SK-N-SH (cell line): ENCODE results near the gene PAMR1. TPM values are rescaled to one million over a fixed set of nuclear protein-coding genes. Genes with fewer than 3 reads are reported as not detected.

Experiments used
- CTCF ChIA-PET: fragments of 300-600, 350-600 bp; formaldehyde crosslinking; extraction: SDS; loops from one replicate; lab custom pipeline; 2021; lab: Yijun Ruan, JAX
- POLR2A ChIA-PET: fragments of 350-600 bp; sonication (Branson Sonifier 250); formaldehyde crosslinking; extraction: SDS; loops from one replicate; lab custom pipeline; 2020; ENCODE audit warnings: antibody characterized with exemption, inconsistent platforms; lab: Yijun Ruan, JAX
- DNase-seq: peaks from one replicate; pipeline ENCODE4 v3.0.0; 2012
- H2AFZ ChIP-seq: fragments of 200-600 bp; sonication (generic); 2 replicates; pipeline ENCODE4 v1.8.1; 2016; ENCODE audit warnings: antibody characterized with exemption, mild to moderate bottlenecking, low read depth
- H3F3A ChIP-seq: fragments of 200-600 bp; sonication (generic); replicated peaks from 2 replicates; pipeline ENCODE3; 2016; ENCODE audit warnings: antibody characterized with exemption, mild to moderate bottlenecking; ENCODE audit not compliant: insufficient read depth
- H3K27ac ChIP-seq, 2 experiments: fragments of 200-500 bp in 1 of 2; fragments of 200-600 bp in 1 of 2; sonication (Bioruptor generic) in 1 of 2; sonication (generic), shearing (Covaris generic) in 1 of 2; 2 replicates each; pipeline versions ENCODE4 v1.5.1 to v1.6.1; 2014 to 2016; ENCODE audit warnings: low read depth in 2 of 2, inconsistent platforms in 1 of 2, low read length in 1 of 2, mild to moderate bottlenecking in 1 of 2, mixed read lengths in 1 of 2
- H3K27me3 ChIP-seq: fragments of 200-600 bp; sonication (generic), shearing (Covaris generic); 2 replicates; pipeline ENCODE4 v1.6.1; 2016; ENCODE audit warnings: mixed run types; ENCODE audit not compliant: insufficient read depth
- H3K36me3 ChIP-seq, 2 experiments: fragments of 200-500 bp in 1 of 2; fragments of 200-600 bp in 1 of 2; sonication (Bioruptor generic) in 1 of 2; sonication (generic) in 1 of 2; replicated peaks in 1 of 2; 2 replicates each; pipeline versions ENCODE3 to v1.5.1; 2014 to 2016; ENCODE audit warnings: low read length in 1 of 2, mild to moderate bottlenecking in 1 of 2; ENCODE audit not compliant: insufficient read depth in 2 of 2, control insufficient read depth in 1 of 2
- H3K4me1 ChIP-seq, 2 experiments: fragments of 200-500 bp in 1 of 2; fragments of 200-600 bp in 1 of 2; sonication (Bioruptor generic) in 1 of 2; sonication (generic), shearing (Covaris generic) in 1 of 2; 2 replicates each; pipeline versions ENCODE4 v1.5.1 to v1.6.1; 2014 to 2016; ENCODE audit warnings: low read depth in 1 of 2, low read length in 1 of 2, mixed run types in 1 of 2; ENCODE audit not compliant: insufficient read depth in 2 of 2, control insufficient read depth in 1 of 2
- H3K4me2 ChIP-seq: fragments of 200-600 bp; sonication (generic), shearing (Covaris generic); 2 replicates; pipeline ENCODE4 v1.6.1; 2017; ENCODE audit warnings: mixed run types
- H3K4me3 ChIP-seq, 2 experiments: fragments of 200-500 bp in 1 of 2; fragments of 200-600 bp in 1 of 2; sonication (Bioruptor generic) in 1 of 2; sonication (generic), shearing (Covaris generic) in 1 of 2; 2 replicates each; pipeline versions ENCODE4 v1.5.1 to v1.8.1; 2014 to 2016; ENCODE audit warnings: low read depth in 2 of 2, inconsistent platforms in 1 of 2, low read length in 1 of 2, mild to moderate bottlenecking in 1 of 2, mixed read lengths in 1 of 2, moderate library complexity in 1 of 2
- H3K79me2 ChIP-seq: fragments of 200-600 bp; sonication (generic); 2 replicates; pipeline ENCODE4 v1.8.1; 2017; ENCODE audit warnings: mild to moderate bottlenecking; ENCODE audit not compliant: insufficient read depth
- H3K9ac ChIP-seq: fragments of 200-600 bp; sonication (generic); 2 replicates; pipeline ENCODE4 v1.6.1; 2017; ENCODE audit warnings: mixed run types
- H3K9me2 ChIP-seq: fragments of 200-600 bp; sonication (generic); 2 replicates; pipeline ENCODE4 v1.6.1; 2017; ENCODE audit warnings: mixed run types
- H3K9me3 ChIP-seq: fragments of 200-600 bp; sonication (generic); 2 replicates; pipeline ENCODE4 v1.6.1; 2017; ENCODE audit warnings: mixed run types, mild to moderate bottlenecking, moderate library complexity
- H4K20me1 ChIP-seq: fragments of 200-600 bp; sonication (generic); 2 replicates; pipeline ENCODE4 v1.6.1; 2017; ENCODE audit warnings: mild to moderate bottlenecking, mixed run types; ENCODE audit not compliant: insufficient read depth
- EZH2phosphoT487 ChIP-seq: fragments of 200-600 bp; sonication (generic); IDR thresholded peaks from 2 replicates; pipeline ENCODE4 v1.6.1; 2017; ENCODE audit warnings: low read depth, mixed run types, mild to moderate bottlenecking, antibody characterized with exemption, moderate library complexity, borderline replicate concordance
- FOSL2 ChIP-seq: IDR thresholded peaks from 2 replicates; pipeline ENCODE4 v1.4.0; 2012; ENCODE audit warnings: low read depth, mild to moderate bottlenecking, moderate library complexity, borderline replicate concordance
- FOXJ3 ChIP-seq: sonication (generic); formaldehyde crosslinking; IDR thresholded peaks from 2 replicates; pipeline ENCODE4 v1.5.1; 2020; ENCODE audit warnings: mild to moderate bottlenecking, missing genetic modification reagents
- FOXM1 ChIP-seq: IDR thresholded peaks from 2 replicates; pipeline ENCODE4 v1.4.0; 2012; ENCODE audit warnings: low read depth, mild to moderate bottlenecking
- GATA2 ChIP-seq: sonication (generic); formaldehyde crosslinking; IDR thresholded peaks from 2 replicates; pipeline ENCODE4 v1.5.0; 2020; ENCODE audit warnings: mild to moderate bottlenecking, missing genetic modification reagents
- IRF3 ChIP-seq: fragments of 150-350 bp; IDR thresholded peaks from 2 replicates; pipeline ENCODE4 v1.6.1; 2016; ENCODE audit warnings: mild to moderate bottlenecking, low read depth, low read length
- MEF2A ChIP-seq: IDR thresholded peaks from 2 replicates; pipeline ENCODE4 v1.4.0; 2012; ENCODE audit warnings: low read depth, borderline replicate concordance
- MXI1 ChIP-seq: IDR thresholded peaks from 2 replicates; pipeline ENCODE4 v1.6.1; 2012; ENCODE audit warnings: mild to moderate bottlenecking, low read depth, low read length, improper control_type of control experiment
- NRF1 ChIP-seq: IDR thresholded peaks from 2 replicates; pipeline ENCODE4 v1.6.1; 2012; ENCODE audit warnings: low read depth, mild to moderate bottlenecking, low read length
- PBX3 ChIP-seq: IDR thresholded peaks from 2 replicates; pipeline ENCODE4; 2012
- RAD21 ChIP-seq: IDR thresholded peaks from 2 replicates; pipeline ENCODE4 v1.6.1; 2012; ENCODE audit warnings: mild to moderate bottlenecking, low read length
- RCOR1 ChIP-seq: fragments of 150-350 bp; IDR thresholded peaks from 2 replicates; pipeline ENCODE4 v1.6.1; 2017; ENCODE audit warnings: antibody characterized with exemption, low read length
- REST ChIP-seq: IDR thresholded peaks from 2 replicates; pipeline ENCODE4 v1.6.1; 2012; ENCODE audit warnings: mild to moderate bottlenecking, low read depth, low read length, moderate library complexity
- RFX5 ChIP-seq: IDR thresholded peaks from 2 replicates; pipeline ENCODE4 v1.6.1; 2012; ENCODE audit warnings: mild to moderate bottlenecking, improper control_type of control experiment, low read length
- RXRA ChIP-seq: IDR thresholded peaks from 2 replicates; pipeline ENCODE4 v1.4.0; 2012; ENCODE audit warnings: low read depth, mild to moderate bottlenecking, borderline replicate concordance
- USF1 ChIP-seq: IDR thresholded peaks from 2 replicates; pipeline ENCODE4 v1.4.0; 2012; ENCODE audit warnings: low read depth, borderline replicate concordance
- ZBTB33 ChIP-seq: IDR thresholded peaks from 2 replicates; pipeline ENCODE4 v1.4.0; 2012; ENCODE audit warnings: low read depth, borderline replicate concordance
- WGBS: methylation state at CpG from one replicate; pipeline ENCODE4 v1.1.6; 2017; ENCODE audit warnings: low lambda C conversion rate; 5-methylcytosine and 5-hydroxymethylcytosine counted together
- polyA plus RNA-seq, 3 experiments: library from polyadenylated mRNA; depleted of rRNA; stranded (reverse); fragments of >200 nt; gene quantifications; 2 replicates each; pipeline ENCODE4 v1.2.3, GENCODE V29; 2012

Gene PAMR1
- polyA plus RNA-seq, 1 of the 3 experiments (the other 2 are of a cell fraction): 0.31 TPM

GRCh38 chr11:35388061-35388460 lies 137.4 kb downstream of the PAMR1 start:
- CTCF ChIA-PET: interaction anchor here (0.7 to 10.6 kb wide), 10 partner anchors 17 to 465 kb away, joined by 3 to 59 read pairs (median 4); no protein-coding TSS in a partner anchor
- no peaks in the 10 kb centered on the region for H3K9me2 ChIP-seq
- H2AFZ ChIP-seq: no peak overlapping the region
- TF ChIP-seq RXRA (no peak), FOXM1 (no peak)
- H3K27ac ChIP-seq: no peak overlapping the region
- no peaks in the 10 kb centered on the region for H3K79me2 ChIP-seq
- DNase-seq: no peak
- no peak overlapping the region for H3K4me2 ChIP-seq
- H4K20me1 ChIP-seq: no peaks in the 10 kb centered on the region
- POLR2A ChIA-PET: no interaction called here
- no peaks in the 10 kb centered on the region for H3K27me3 ChIP-seq
- H3K9me3 ChIP-seq: no peaks in the 10 kb centered on the region
- peaks cover 2 to 21% of the 10 kb centered on the region in 2 experiments; a peak in 2 of 4 replicates for H3K4me1 ChIP-seq
- 91% methylated on average over 5 of the region's 5 CpGs for WGBS
- no peak overlapping the region for H3K9ac ChIP-seq
- H3F3A ChIP-seq: peaks cover 7% of the 10 kb centered on the region
- no peaks in the 10 kb centered on the region for H3K36me3 ChIP-seq
- H3K4me3 ChIP-seq: no peak overlapping the region

GRCh38 chr11:35387111-35387982 lies 138.1 kb downstream of the PAMR1 start:
- DNase-seq: no peak
- Histone ChIP-seq H2AFZ (no peak overlapping the region), H3K4me3 (no peak overlapping the region)
- TF ChIP-seq ZBTB33: no peak
- TF ChIP-seq NRF1: no peak
- TF ChIP-seq MXI1: no peak
- TF ChIP-seq USF1: no peak
- TF ChIP-seq FOXJ3 (CRISPR knock-in tag): no peak
- TF ChIP-seq MEF2A: no peak
- no peak for TF ChIP-seq FOXM1
- no peak for TF ChIP-seq RCOR1
- no peak for TF ChIP-seq GATA2 (CRISPR knock-in tag)
- TF ChIP-seq FOSL2: no peak
- TF ChIP-seq RFX5: no peak
- no peak for TF ChIP-seq IRF3
- TF ChIP-seq EZH2phosphoT487: no peak
- peak; percentile 72 for TF ChIP-seq RAD21
- peak; percentile 25; the same call in 1 of the 2 replicates for TF ChIP-seq PBX3
- TF ChIP-seq REST: no peak

More at GRCh38 chr11:35387111-35387982, 138.1 kb downstream of the PAMR1 start:
- 65% methylated on average over 4 of the region's 4 CpGs for WGBS
- Histone ChIP-seq H3K79me2 (no peaks in the 10 kb centered on the region), H3F3A (peaks cover 7% of the 10 kb centered on the region), H3K27me3 (no peaks in the 10 kb centered on the region), H3K9me3 (no peaks in the 10 kb centered on the region), H4K20me1 (no peaks in the 10 kb centered on the region), H3K9ac (no peak overlapping the region), H3K36me3 (no peaks in the 10 kb centered on the region), H3K27ac (no peak overlapping the region), H3K9me2 (no peaks in the 10 kb centered on the region), H3K4me1 (peaks cover 0 to 15% of the 10 kb centered on the region in 2 experiments; a peak in 1 of 4 replicates), H3K4me2 (no peak overlapping the region)
- CTCF ChIA-PET: interaction anchor here (0.7 to 10.6 kb wide), 20 partner anchors 16 to 875 kb away, joined by 3 to 59 read pairs (median 4); no protein-coding TSS in a partner anchor
- POLR2A ChIA-PET: no interaction called here
